Measurements from ENCODE around the gene PTPRN2. TPM values are rescaled to one million over a fixed set of nuclear protein-coding genes. Genes with fewer than 3 reads are reported as not detected.

Gene PTPRN2
- total RNA-seq, 2 experiments from 2014 or later = 0.70 TPM; not detected in 1

DNA sequence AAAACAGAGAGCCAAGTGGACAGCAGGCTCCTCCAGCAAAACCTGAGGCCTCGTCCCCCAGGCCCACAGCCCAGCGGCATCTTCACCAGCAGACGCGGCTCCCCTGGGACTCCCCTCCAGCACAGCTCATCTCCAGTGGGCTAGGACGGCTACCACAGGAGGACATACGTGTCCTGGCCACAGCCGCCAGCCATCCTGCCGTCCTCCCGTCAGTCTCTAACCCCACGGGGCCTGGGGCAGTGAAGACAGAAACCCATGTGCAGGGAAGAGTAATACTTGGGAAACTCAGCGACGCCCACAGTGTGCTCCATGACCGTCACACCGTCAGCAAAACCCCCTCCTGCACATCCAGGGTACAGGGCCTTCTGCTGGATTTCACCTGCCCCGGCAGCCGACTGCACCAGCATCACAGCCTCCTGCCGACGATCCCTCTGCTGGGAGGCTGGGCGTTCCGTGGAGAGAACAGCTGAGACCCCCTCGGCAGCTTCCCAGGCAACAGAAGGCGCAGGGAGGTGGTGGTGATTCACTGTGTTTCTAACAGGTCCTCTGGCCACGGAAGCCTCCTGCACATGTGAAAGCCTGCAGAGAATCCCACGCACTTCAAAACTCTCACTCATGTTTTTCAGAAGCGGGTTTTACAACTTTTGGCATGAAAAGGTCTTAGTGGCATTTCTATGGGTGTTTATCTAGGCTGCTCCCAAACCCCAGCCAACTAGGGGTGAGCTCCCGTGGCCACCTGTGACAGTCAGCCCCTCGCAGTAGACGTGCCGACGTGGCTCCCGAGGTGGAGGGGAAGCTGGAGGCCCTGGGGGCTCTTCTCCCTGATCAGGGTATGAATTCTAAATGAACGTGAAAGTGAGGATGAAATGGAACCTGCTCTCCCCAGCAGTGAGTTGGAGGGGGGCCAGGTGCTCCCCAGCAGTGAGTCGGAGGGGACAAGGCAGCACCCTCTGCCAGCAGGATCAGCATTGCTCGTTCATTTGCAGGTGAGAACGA, 513.5 kb downstream of the PTPRN2 start:
- POLR2A ChIA-PET = no interaction called here
- Histone ChIP-seq H3K9me2 (ENCODE audit: insufficient read depth, low read length) (no peaks in the 10 kb centered on the region), H3K27ac (ENCODE audit: low read depth, low read length, poor library complexity, severe bottlenecking) (no peak overlapping the region), H3K79me2 (ENCODE audit: insufficient read depth, low read depth, low read length) (no peaks in the 10 kb centered on the region), H3K4me1 (ENCODE audit: insufficient read depth, low read length, poor library complexity, severe bottlenecking) (no peaks in the 10 kb centered on the region), H3K36me3 (ENCODE audit: insufficient read depth, low read length) (no peaks in the 10 kb centered on the region), H2AFZ (ENCODE audit: low read length) (no peak overlapping the region), H4K20me1 (ENCODE audit: insufficient read depth, low read length) (no peaks in the 10 kb centered on the region), H3K4me2 (ENCODE audit: low read length) (no peak overlapping the region), H3K4me3 (ENCODE audit: low read depth, low read length, poor library complexity, severe bottlenecking) (no peak overlapping the region), H3K9me3 (ENCODE audit: low read length) (no peaks in the 10 kb centered on the region)
- CTCF ChIA-PET (ENCODE audit: unreplicated experiment) = no interaction called here
- intact Hi-C loops (cut with micrococcal nuclease; ENCODE audit: unreplicated experiment) = no loop called here
- BruUV-seq (replicated peaks) = no TSS peak
- TF ChIP-seq, protein P1, sequence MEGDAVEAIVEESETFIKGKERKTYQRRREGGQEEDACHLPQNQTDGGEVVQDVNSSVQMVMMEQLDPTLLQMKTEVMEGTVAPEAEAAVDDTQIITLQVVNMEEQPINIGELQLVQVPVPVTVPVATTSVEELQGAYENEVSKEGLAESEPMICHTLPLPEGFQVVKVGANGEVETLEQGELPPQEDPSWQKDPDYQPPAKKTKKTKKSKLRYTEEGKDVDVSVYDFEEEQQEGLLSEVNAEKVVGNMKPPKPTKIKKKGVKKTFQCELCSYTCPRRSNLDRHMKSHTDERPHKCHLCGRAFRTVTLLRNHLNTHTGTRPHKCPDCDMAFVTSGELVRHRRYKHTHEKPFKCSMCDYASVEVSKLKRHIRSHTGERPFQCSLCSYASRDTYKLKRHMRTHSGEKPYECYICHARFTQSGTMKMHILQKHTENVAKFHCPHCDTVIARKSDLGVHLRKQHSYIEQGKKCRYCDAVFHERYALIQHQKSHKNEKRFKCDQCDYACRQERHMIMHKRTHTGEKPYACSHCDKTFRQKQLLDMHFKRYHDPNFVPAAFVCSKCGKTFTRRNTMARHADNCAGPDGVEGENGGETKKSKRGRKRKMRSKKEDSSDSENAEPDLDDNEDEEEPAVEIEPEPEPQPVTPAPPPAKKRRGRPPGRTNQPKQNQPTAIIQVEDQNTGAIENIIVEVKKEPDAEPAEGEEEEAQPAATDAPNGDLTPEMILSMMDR (conservative IDR thresholded peaks at IDR 0.05; ENCODE audit: low read length) = no peak
- no peak for TF ChIP-seq EZH2phosphoT487 (IDR thresholded peaks at IDR 0.05; ENCODE audit: borderline replicate concordance, low read depth, low read length)
- DNase-seq (ENCODE audit: low spot score) = no peak

DNA sequence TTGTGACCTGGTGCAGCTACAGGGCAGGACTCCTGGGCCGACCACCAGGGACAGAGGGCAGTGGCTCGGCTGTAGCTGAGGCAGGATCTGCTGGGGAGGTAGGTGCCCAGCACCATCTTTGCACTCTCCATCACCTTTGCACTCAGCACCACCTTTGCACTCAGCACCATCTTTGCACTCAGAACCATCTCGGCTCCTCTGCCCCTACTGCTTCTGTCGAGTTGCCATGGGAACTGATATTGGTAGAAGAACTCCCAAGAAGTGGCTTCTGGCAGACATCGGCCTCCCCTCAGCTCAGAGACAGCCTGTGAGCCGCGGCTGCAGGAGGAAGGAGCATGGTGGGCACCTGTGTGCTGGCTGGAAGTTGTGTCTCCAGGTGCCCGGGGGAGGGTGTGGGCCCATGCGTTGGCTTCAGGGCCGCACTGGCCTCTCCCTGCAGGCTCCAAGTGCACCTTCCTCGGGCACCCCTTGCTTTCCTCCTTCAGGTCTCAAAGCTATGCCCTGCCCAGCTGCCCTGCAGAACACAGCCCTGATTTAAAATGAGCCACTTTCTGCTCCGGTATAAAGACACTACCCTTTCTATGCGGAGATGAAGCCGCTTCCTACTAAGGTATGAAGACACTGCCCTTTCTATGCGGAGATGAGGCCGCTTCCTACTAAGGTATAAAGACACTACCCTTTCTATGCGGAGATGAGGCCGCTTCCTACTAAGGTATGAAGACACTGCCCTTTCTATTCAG, 514.5 kb downstream of the PTPRN2 start:
- ChIA-PET POLR2A (interaction anchor here (0.7 kb wide), 1 partner anchor 394 kb away, joined by 3 read pairs; no protein-coding TSS in a partner anchor), CTCF (ENCODE audit: unreplicated experiment) (no interaction called here)
- Histone ChIP-seq H3K4me1 (ENCODE audit: insufficient read depth, low read length, poor library complexity, severe bottlenecking) (no peaks in the 10 kb centered on the region), H3K9me3 (ENCODE audit: low read length) (no peaks in the 10 kb centered on the region), H3K4me3 (ENCODE audit: low read depth, low read length, poor library complexity, severe bottlenecking) (no peak overlapping the region), H4K20me1 (ENCODE audit: insufficient read depth, low read length) (no peaks in the 10 kb centered on the region), H3K4me2 (ENCODE audit: low read length) (no peak overlapping the region), H3K79me2 (ENCODE audit: insufficient read depth, low read depth, low read length) (no peaks in the 10 kb centered on the region), H3K9me2 (ENCODE audit: insufficient read depth, low read length) (no peaks in the 10 kb centered on the region), H3K36me3 (ENCODE audit: insufficient read depth, low read length) (no peaks in the 10 kb centered on the region), H2AFZ (ENCODE audit: low read length) (no peak overlapping the region), H3K27ac (ENCODE audit: low read depth, low read length, poor library complexity, severe bottlenecking) (no peak overlapping the region)
- no peak for TF ChIP-seq EZH2phosphoT487 (IDR thresholded peaks at IDR 0.05; ENCODE audit: borderline replicate concordance, low read depth, low read length)
- TF ChIP-seq, protein P1 (conservative IDR thresholded peaks at IDR 0.05; ENCODE audit: low read length) = no peak
- no peak for DNase-seq (ENCODE audit: low spot score)
- no TSS peak for BruUV-seq (replicated peaks)
- intact Hi-C loops (cut with micrococcal nuclease; ENCODE audit: unreplicated experiment) = no loop called here

Data from OCI-LY7 (cell line).